NCI-H146 (cell line): Measurements from ENCODE around the gene LIMS3.
"Not testable (repeated sequence)": the region's sequence is repeated elsewhere in the genome, so short reads cannot be mapped to it uniquely, and the experiment has no call there.

Source experiments
- DNase-seq: peaks from one replicate; lab custom pipeline; 2025; lab: John Stamatoyannopoulos, UW

LIMS3 gene

GRCh38 chr2:109898462-109899336 is at the start of gene LIMS3:
Gene LIMS3, plus strand, starts transcription at chr2:109898688. Its CDS starts 41 bp downstream, at chr2:109898729.
- not testable (repeated sequence) for DNase-seq

- DNase-seq: not testable (repeated sequence)
These were observed 27.2 kb upstream of the LIMS3 start for GRCh38 chr2:109871129-109871751.

- not testable (repeated sequence) for DNase-seq
These were observed 21.9 kb upstream of the LIMS3 start for GRCh38 chr2:109876625-109877024.

GRCh38 chr2:109882112-109882511 is 16.4 kb upstream of the LIMS3 start:
- DNase-seq: not testable (repeated sequence)

GRCh38 chr2:109888414-109888813 is 10.1 kb upstream of the LIMS3 start:
- DNase-seq: not testable (repeated sequence)

- not testable (repeated sequence) for DNase-seq
These were observed 8.6 kb upstream of the LIMS3 start for GRCh38 chr2:109889909-109890308.

GRCh38 chr2:109891024-109891423 is 7.5 kb upstream of the LIMS3 start:
- not testable (repeated sequence) for DNase-seq

GRCh38 chr2:109893736-109894135 is 4.8 kb upstream of the LIMS3 start:
- not testable (repeated sequence) for DNase-seq

GRCh38 chr2:109894141-109894540 is 4.3 kb upstream of the LIMS3 start:
- not testable (repeated sequence) for DNase-seq

- not testable (repeated sequence) for DNase-seq
These were observed 3.2 kb upstream of the LIMS3 start for GRCh38 chr2:109895090-109895869.

GRCh38 chr2:109896212-109896611 is 2.3 kb upstream of the LIMS3 start:
- DNase-seq: not testable (repeated sequence)

- DNase-seq: not testable (repeated sequence)
These were observed 573 bp upstream of the LIMS3 start for GRCh38 chr2:109897769-109898461.

- not testable (repeated sequence) for DNase-seq
These were observed 7.3 kb downstream of the LIMS3 start for GRCh38 chr2:109905796-109906195.

GRCh38 chr2:109908626-109909025 is 10.1 kb downstream of the LIMS3 start:
- DNase-seq: not testable (repeated sequence)

GRCh38 chr2:109910789-109911188 is 12.3 kb downstream of the LIMS3 start:
- DNase-seq: not testable (repeated sequence)

- DNase-seq: not testable (repeated sequence)
These were observed 15.4 kb downstream of the LIMS3 start for GRCh38 chr2:109913911-109914310.

GRCh38 chr2:109914552-109914951 is 16.1 kb downstream of the LIMS3 start:
- DNase-seq: not testable (repeated sequence)

- DNase-seq: not testable (repeated sequence)
These were observed 17.3 kb downstream of the LIMS3 start for GRCh38 chr2:109915830-109916229.

GRCh38 chr2:109920162-109920561 is 21.7 kb downstream of the LIMS3 start:
- DNase-seq: not testable (repeated sequence)

- not testable (repeated sequence) for DNase-seq
These were observed 23.3 kb downstream of the LIMS3 start for GRCh38 chr2:109921543-109922384.

- DNase-seq: not testable (repeated sequence)
These were observed 26.0 kb downstream of the LIMS3 start for GRCh38 chr2:109924481-109924880.
